ENCODE results near the gene TMEM200A.

- TF ChIP-seq CTCF (IDR thresholded peaks at IDR 0.05) (no peak), POLR2A (IDR thresholded peaks at IDR 0.05) (no peak)
These were observed 67.0 kb downstream of the TMEM200A start for GRCh38 chr6:130432838-130433237.
